SK-N-SH (cell line): ENCODE data around the gene NFASC. TPM values are rescaled to one million over a fixed set of nuclear protein-coding genes. Genes with fewer than 3 reads are reported as not detected.

Source experiments
- CTCF ChIA-PET: fragments of 300-600, 350-600 bp; formaldehyde crosslinking; extraction: SDS; loops from one replicate; lab custom pipeline; 2021; lab: Yijun Ruan, JAX
- POLR2A ChIA-PET: fragments of 350-600 bp; sonication (Branson Sonifier 250); formaldehyde crosslinking; extraction: SDS; loops from one replicate; lab custom pipeline; 2020; ENCODE audit warnings: antibody characterized with exemption, inconsistent platforms; lab: Yijun Ruan, JAX
- DNase-seq: peaks from one replicate; pipeline ENCODE4 v3.0.0; 2012
- H2AFZ ChIP-seq: fragments of 200-600 bp; sonication (generic); 2 replicates; pipeline ENCODE4 v1.8.1; 2016; ENCODE audit warnings: antibody characterized with exemption, mild to moderate bottlenecking, low read depth
- H3F3A ChIP-seq: fragments of 200-600 bp; sonication (generic); replicated peaks from 2 replicates; pipeline ENCODE3; 2016; ENCODE audit warnings: antibody characterized with exemption, mild to moderate bottlenecking; ENCODE audit not compliant: insufficient read depth
- H3K27ac ChIP-seq, 2 experiments: fragments of 200-500 bp in 1 of 2; fragments of 200-600 bp in 1 of 2; sonication (Bioruptor generic) in 1 of 2; sonication (generic), shearing (Covaris generic) in 1 of 2; 2 replicates each; pipeline versions ENCODE4 v1.5.1 to v1.6.1; 2014 to 2016; ENCODE audit warnings: low read depth in 2 of 2, inconsistent platforms in 1 of 2, low read length in 1 of 2, mild to moderate bottlenecking in 1 of 2, mixed read lengths in 1 of 2
- H3K27me3 ChIP-seq: fragments of 200-600 bp; sonication (generic), shearing (Covaris generic); 2 replicates; pipeline ENCODE4 v1.6.1; 2016; ENCODE audit warnings: mixed run types; ENCODE audit not compliant: insufficient read depth
- H3K36me3 ChIP-seq, 2 experiments: fragments of 200-500 bp in 1 of 2; fragments of 200-600 bp in 1 of 2; sonication (Bioruptor generic) in 1 of 2; sonication (generic) in 1 of 2; replicated peaks in 1 of 2; 2 replicates each; pipeline versions ENCODE3 to v1.5.1; 2014 to 2016; ENCODE audit warnings: low read length in 1 of 2, mild to moderate bottlenecking in 1 of 2; ENCODE audit not compliant: insufficient read depth in 2 of 2, control insufficient read depth in 1 of 2
- H3K4me1 ChIP-seq, 2 experiments: fragments of 200-500 bp in 1 of 2; fragments of 200-600 bp in 1 of 2; sonication (Bioruptor generic) in 1 of 2; sonication (generic), shearing (Covaris generic) in 1 of 2; 2 replicates each; pipeline versions ENCODE4 v1.5.1 to v1.6.1; 2014 to 2016; ENCODE audit warnings: low read depth in 1 of 2, low read length in 1 of 2, mixed run types in 1 of 2; ENCODE audit not compliant: insufficient read depth in 2 of 2, control insufficient read depth in 1 of 2
- H3K4me2 ChIP-seq: fragments of 200-600 bp; sonication (generic), shearing (Covaris generic); 2 replicates; pipeline ENCODE4 v1.6.1; 2017; ENCODE audit warnings: mixed run types
- H3K4me3 ChIP-seq, 2 experiments: fragments of 200-500 bp in 1 of 2; fragments of 200-600 bp in 1 of 2; sonication (Bioruptor generic) in 1 of 2; sonication (generic), shearing (Covaris generic) in 1 of 2; 2 replicates each; pipeline versions ENCODE4 v1.5.1 to v1.8.1; 2014 to 2016; ENCODE audit warnings: low read depth in 2 of 2, inconsistent platforms in 1 of 2, low read length in 1 of 2, mild to moderate bottlenecking in 1 of 2, mixed read lengths in 1 of 2, moderate library complexity in 1 of 2
- H3K79me2 ChIP-seq: fragments of 200-600 bp; sonication (generic); 2 replicates; pipeline ENCODE4 v1.8.1; 2017; ENCODE audit warnings: mild to moderate bottlenecking; ENCODE audit not compliant: insufficient read depth
- H3K9ac ChIP-seq: fragments of 200-600 bp; sonication (generic); 2 replicates; pipeline ENCODE4 v1.6.1; 2017; ENCODE audit warnings: mixed run types
- H3K9me2 ChIP-seq: fragments of 200-600 bp; sonication (generic); 2 replicates; pipeline ENCODE4 v1.6.1; 2017; ENCODE audit warnings: mixed run types
- H3K9me3 ChIP-seq: fragments of 200-600 bp; sonication (generic); 2 replicates; pipeline ENCODE4 v1.6.1; 2017; ENCODE audit warnings: mixed run types, mild to moderate bottlenecking, moderate library complexity
- H4K20me1 ChIP-seq: fragments of 200-600 bp; sonication (generic); 2 replicates; pipeline ENCODE4 v1.6.1; 2017; ENCODE audit warnings: mild to moderate bottlenecking, mixed run types; ENCODE audit not compliant: insufficient read depth
- CHD2 ChIP-seq: fragments of 150-350 bp; IDR thresholded peaks from 2 replicates; pipeline ENCODE4 v1.6.1; 2018; ENCODE audit warnings: low read length; ENCODE audit not compliant: partially characterized antibody
- EP300 ChIP-seq, 2 experiments: IDR thresholded peaks; 2 replicates each; pipeline versions ENCODE4 v1.4.0 to v1.6.1; 2012; ENCODE audit warnings: borderline replicate concordance in 1 of 2, low read depth in 1 of 2, low read length in 1 of 2
- EZH2phosphoT487 ChIP-seq: fragments of 200-600 bp; sonication (generic); IDR thresholded peaks from 2 replicates; pipeline ENCODE4 v1.6.1; 2017; ENCODE audit warnings: low read depth, mixed run types, mild to moderate bottlenecking, antibody characterized with exemption, moderate library complexity, borderline replicate concordance
- FOSL2 ChIP-seq: IDR thresholded peaks from 2 replicates; pipeline ENCODE4 v1.4.0; 2012; ENCODE audit warnings: low read depth, mild to moderate bottlenecking, moderate library complexity, borderline replicate concordance
- FOXJ3 ChIP-seq: sonication (generic); formaldehyde crosslinking; IDR thresholded peaks from 2 replicates; pipeline ENCODE4 v1.5.1; 2020; ENCODE audit warnings: mild to moderate bottlenecking, missing genetic modification reagents
- FOXM1 ChIP-seq: IDR thresholded peaks from 2 replicates; pipeline ENCODE4 v1.4.0; 2012; ENCODE audit warnings: low read depth, mild to moderate bottlenecking
- GABPA ChIP-seq: IDR thresholded peaks from 2 replicates; pipeline ENCODE4 v1.4.0; 2012; ENCODE audit warnings: low read depth, mild to moderate bottlenecking
- GATA2 ChIP-seq: sonication (generic); formaldehyde crosslinking; IDR thresholded peaks from 2 replicates; pipeline ENCODE4 v1.5.0; 2020; ENCODE audit warnings: mild to moderate bottlenecking, missing genetic modification reagents
- JUND ChIP-seq: IDR thresholded peaks from 2 replicates; pipeline ENCODE4 v1.4.0; 2012
- MAX ChIP-seq: IDR thresholded peaks from 2 replicates; pipeline ENCODE4 v1.4.0; 2012; ENCODE audit warnings: low read depth
- MEF2A ChIP-seq: IDR thresholded peaks from 2 replicates; pipeline ENCODE4 v1.4.0; 2012; ENCODE audit warnings: low read depth, borderline replicate concordance
- MXI1 ChIP-seq: IDR thresholded peaks from 2 replicates; pipeline ENCODE4 v1.6.1; 2012; ENCODE audit warnings: mild to moderate bottlenecking, low read depth, low read length, improper control_type of control experiment
- NFIC ChIP-seq: IDR thresholded peaks from 2 replicates; pipeline ENCODE4 v1.4.0; 2012; ENCODE audit warnings: borderline replicate concordance
- NRF1 ChIP-seq: IDR thresholded peaks from 2 replicates; pipeline ENCODE4 v1.6.1; 2012; ENCODE audit warnings: low read depth, mild to moderate bottlenecking, low read length
- PBX3 ChIP-seq: IDR thresholded peaks from 2 replicates; pipeline ENCODE4; 2012
- RAD21 ChIP-seq: IDR thresholded peaks from 2 replicates; pipeline ENCODE4 v1.6.1; 2012; ENCODE audit warnings: mild to moderate bottlenecking, low read length
- RXRA ChIP-seq: IDR thresholded peaks from 2 replicates; pipeline ENCODE4 v1.4.0; 2012; ENCODE audit warnings: low read depth, mild to moderate bottlenecking, borderline replicate concordance
- TAF1 ChIP-seq: IDR thresholded peaks from 2 replicates; pipeline ENCODE4 v1.6.1; 2012; ENCODE audit warnings: low read depth, mild to moderate bottlenecking, low read length, moderate library complexity, borderline replicate concordance
- TEAD4 ChIP-seq: IDR thresholded peaks from 2 replicates; pipeline ENCODE4 v1.4.0; 2012; ENCODE audit warnings: mild to moderate bottlenecking, borderline replicate concordance; ENCODE audit not compliant: insufficient read depth
- USF1 ChIP-seq: IDR thresholded peaks from 2 replicates; pipeline ENCODE4 v1.4.0; 2012; ENCODE audit warnings: low read depth, borderline replicate concordance
- YY1 ChIP-seq: IDR thresholded peaks from 2 replicates; pipeline ENCODE4 v1.4.0; 2012; ENCODE audit warnings: low read depth, mild to moderate bottlenecking
- ZBTB33 ChIP-seq: IDR thresholded peaks from 2 replicates; pipeline ENCODE4 v1.4.0; 2012; ENCODE audit warnings: low read depth, borderline replicate concordance
- WGBS: methylation state at CpG from one replicate; pipeline ENCODE4 v1.1.6; 2017; ENCODE audit warnings: low lambda C conversion rate; 5-methylcytosine and 5-hydroxymethylcytosine counted together
- polyA plus RNA-seq, 3 experiments: library from polyadenylated mRNA; depleted of rRNA; stranded (reverse); fragments of >200 nt; gene quantifications; 2 replicates each; pipeline ENCODE4 v1.2.3, GENCODE V29; 2012

Gene NFASC
- polyA plus RNA-seq, 1 of the 3 experiments (the other 2 are of a cell fraction): 6.0 TPM

GRCh38 chr1:205030896-205031295 is 160.2 kb downstream of the NFASC start (continued):
- no peak for TF ChIP-seq MXI1

GRCh38 chr1:205032508-205032907 is 161.8 kb downstream of the NFASC start:
- TF ChIP-seq TAF1: no peak
- no peak for TF ChIP-seq NFIC
- TF ChIP-seq YY1: no peak
- TF ChIP-seq GABPA: no peak
- TF ChIP-seq USF1: no peak
- TF ChIP-seq FOXJ3: no peak
- no peak for TF ChIP-seq TEAD4
- TF ChIP-seq FOXM1: no peak
- no peak for TF ChIP-seq CHD2
- TF ChIP-seq, all 33 proteins: peak for 0
- Histone ChIP-seq H3K4me3 (no peak overlapping the region), H3K4me1 (peaks cover 0 to 8% of the 10 kb centered on the region in 2 experiments; a peak in 1 of 4 replicates), H3K4me2 (no peak overlapping the region), H3K27me3 (peaks cover 22% of the 10 kb centered on the region), H3K36me3 (no peaks in the 10 kb centered on the region), H3K9me2 (no peaks in the 10 kb centered on the region), H3K27ac (no peak overlapping the region), H3K9ac (no peak overlapping the region), H4K20me1 (no peaks in the 10 kb centered on the region), H3K79me2 (no peaks in the 10 kb centered on the region), H2AFZ (no peak overlapping the region), H3F3A (no peaks in the 10 kb centered on the region), H3K9me3 (no peaks in the 10 kb centered on the region)
- ChIA-PET CTCF (interaction anchor here (1.2 to 7.7 kb wide), 3 partner anchors 14 to 43 kb away, joined by 3 to 58 read pairs (median 14); no protein-coding TSS in a partner anchor), POLR2A (no interaction called here)
- 32% methylated on average over 7 of the region's 7 CpGs for WGBS
- DNase-seq: no peak

- CTCF ChIA-PET: interaction anchor here (0.9 to 10.4 kb wide), 2 partner anchors 24 to 48 kb away, joined by 3 to 92 read pairs; no protein-coding TSS in a partner anchor
- WGBS: 38% methylated on average over 4 of the region's 9 CpGs
- no peak for TF ChIP-seq ZBTB33
- TF ChIP-seq FOXM1: no peak
- no peak for TF ChIP-seq MAX
- TF ChIP-seq MEF2A: no peak
- no peak for TF ChIP-seq USF1
- TF ChIP-seq RAD21: no peak
- TF ChIP-seq RXRA: no peak
- TF ChIP-seq FOXJ3: no peak
- no peak for TF ChIP-seq NRF1
- TF ChIP-seq EP300 (IDR thresholded peaks at IDR 0.05; ENCODE audit: borderline replicate concordance in 1 of 2, low read depth in 1 of 2, low read length in 1 of 2): no peak
- TF ChIP-seq FOSL2: no peak
- TF ChIP-seq NFIC: no peak
- TF ChIP-seq TAF1: no peak
- no peak for TF ChIP-seq EZH2phosphoT487
- TF ChIP-seq GATA2 (CRISPR knock-in tag): no peak
- TF ChIP-seq JUND: no peak
- no peak for TF ChIP-seq MXI1
- TF ChIP-seq PBX3: no peak
- TF ChIP-seq, all 33 proteins: peak for 0
- Histone ChIP-seq H3K79me2 (no peaks in the 10 kb centered on the region), H3K9ac (no peak overlapping the region), H3K27me3 (peaks cover 31% of the 10 kb centered on the region), H3K36me3 (no peaks in the 10 kb centered on the region), H2AFZ (no peak overlapping the region), H3K4me2 (no peak overlapping the region), H3K9me3 (no peaks in the 10 kb centered on the region), H3K27ac (no peak overlapping the region), H3K4me1 (peaks cover 0 to 6% of the 10 kb centered on the region in 2 experiments; a peak in 1 of 4 replicates), H3K4me3 (no peak overlapping the region), H3F3A (no peaks in the 10 kb centered on the region), H3K9me2 (no peaks in the 10 kb centered on the region), H4K20me1 (no peaks in the 10 kb centered on the region)
- DNase-seq: no peak
- POLR2A ChIA-PET: no interaction called here
These were observed 166.9 kb downstream of the NFASC start for GRCh38 chr1:205037539-205037938.
